GM18526 (cell line): ENCODE data around the gene SMARCD3.

Experiments
- POLR2A ChIP-seq: IDR thresholded peaks from 3 replicates; pipeline ENCODE4 v1.6.1; 2011; ENCODE audit not compliant: insufficient read length; ENCODE audit errors: extremely low read depth

Gene SMARCD3

DNA sequence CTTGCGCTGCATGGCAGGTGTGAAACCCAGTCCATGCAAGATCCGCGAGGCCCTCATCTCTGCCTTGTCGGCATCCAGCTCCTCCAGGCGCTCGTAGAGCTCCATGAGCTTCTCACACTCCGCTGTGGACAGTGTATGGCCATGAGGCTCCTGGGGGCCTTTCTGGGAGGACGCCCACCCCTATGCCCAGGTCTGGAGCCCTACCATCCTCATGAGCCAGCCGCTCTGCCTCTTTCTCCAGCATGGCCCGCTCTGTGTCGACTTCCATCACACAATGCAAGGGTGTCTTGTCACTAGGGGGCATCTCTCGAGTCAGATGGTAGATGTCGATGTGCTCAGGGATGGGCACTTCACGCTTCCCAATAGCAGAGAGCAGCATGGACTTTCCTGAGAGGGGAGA, 24.8 kb downstream of the SMARCD3 start:
- TF ChIP-seq POLR2A, result no peak

- TF ChIP-seq POLR2A, result no peak
These were observed 30.3 kb downstream of the SMARCD3 start for GRCh38 chr7:151218170-151218569.

GRCh38 chr7:151215396-151215795, 33.1 kb downstream of the SMARCD3 start:
- TF ChIP-seq POLR2A, result no peak

- TF ChIP-seq POLR2A, result no peak
These were observed 34.7 kb downstream of the SMARCD3 start for GRCh38 chr7:151213826-151214225.

DNA sequence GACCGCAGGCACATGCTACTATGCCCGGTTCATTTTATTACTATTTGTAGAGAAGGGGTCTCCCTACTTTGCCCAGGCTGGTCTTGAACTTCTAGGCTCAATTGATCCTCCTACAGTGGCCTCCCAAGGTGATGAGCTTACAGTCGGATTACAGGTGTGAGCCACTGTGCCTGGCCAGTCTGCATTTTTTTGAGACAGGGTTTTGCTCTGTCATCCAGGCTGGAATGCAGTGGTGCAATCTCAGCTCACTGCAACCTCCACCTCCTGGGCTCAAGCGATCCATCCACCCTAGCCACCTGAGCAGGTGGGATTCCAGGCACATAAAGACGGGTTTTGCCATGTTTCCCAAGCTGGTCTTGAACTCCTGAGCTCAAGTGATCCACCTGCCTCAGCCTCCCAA, 35.9 kb downstream of the SMARCD3 start:
- no peak for TF ChIP-seq POLR2A

- TF ChIP-seq POLR2A, result no peak
These were observed 37.2 kb downstream of the SMARCD3 start for GRCh38 chr7:151211155-151211772.

GRCh38 chr7:151210087-151210854, 38.2 kb downstream of the SMARCD3 start, which contains the start of gene H2BK1:
H2BK1 (minus strand) TSS chr7:151210488; CDS start chr7:151210318, 170 bp downstream.
- no peak for TF ChIP-seq POLR2A

GRCh38 chr7:151209588-151209987, 38.9 kb downstream of the SMARCD3 start:
- no peak for TF ChIP-seq POLR2A

- TF ChIP-seq POLR2A, result no peak
These were observed 40.1 kb downstream of the SMARCD3 start for GRCh38 chr7:151208253-151208862.

- no peak for TF ChIP-seq POLR2A
These were observed 40.7 kb downstream of the SMARCD3 start for GRCh38 chr7:151207804-151208203.

DNA sequence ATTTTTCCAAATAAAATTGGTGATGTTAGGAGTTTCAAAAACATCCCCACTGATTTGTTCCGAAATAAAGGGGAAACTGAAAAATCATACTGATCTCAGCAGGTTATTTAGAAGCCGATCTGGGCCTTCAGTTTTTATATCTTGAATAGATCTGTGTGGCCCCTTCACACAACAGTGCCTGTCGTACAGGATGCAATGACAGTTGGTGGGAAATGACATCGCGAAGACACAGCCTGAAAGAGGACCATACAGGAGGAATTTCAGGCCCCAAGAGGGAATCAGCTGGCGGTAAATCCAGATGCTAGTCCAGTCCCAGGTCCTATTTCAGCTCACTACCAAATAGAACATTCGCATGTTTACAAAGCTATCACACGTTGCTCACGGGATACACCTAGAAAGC, 41.2 kb downstream of the SMARCD3 start:
- TF ChIP-seq POLR2A, result no peak

- no peak for TF ChIP-seq POLR2A
These were observed 41.6 kb downstream of the SMARCD3 start for GRCh38 chr7:151206914-151207313.

DNA sequence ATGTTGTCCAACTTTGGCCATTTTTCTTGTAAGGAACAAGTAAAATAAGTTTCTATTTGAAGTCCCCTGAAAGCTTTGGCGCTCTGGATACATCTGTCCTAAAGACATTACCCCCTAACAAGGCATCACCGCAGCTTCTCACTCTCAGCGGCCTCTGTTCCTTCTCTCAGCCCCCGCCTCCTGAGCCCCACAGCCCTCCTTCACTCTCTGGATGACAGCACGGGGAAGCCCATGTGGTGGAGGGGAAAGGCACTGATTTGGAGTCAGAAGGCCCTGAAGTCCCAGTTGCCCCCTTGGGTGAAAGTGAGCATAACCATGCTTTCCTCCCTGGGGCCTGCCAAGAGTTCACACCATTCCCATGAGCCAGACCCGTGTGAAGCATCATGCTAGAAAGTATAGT, 42.8 kb downstream of the SMARCD3 start:
- TF ChIP-seq POLR2A, result no peak

DNA sequence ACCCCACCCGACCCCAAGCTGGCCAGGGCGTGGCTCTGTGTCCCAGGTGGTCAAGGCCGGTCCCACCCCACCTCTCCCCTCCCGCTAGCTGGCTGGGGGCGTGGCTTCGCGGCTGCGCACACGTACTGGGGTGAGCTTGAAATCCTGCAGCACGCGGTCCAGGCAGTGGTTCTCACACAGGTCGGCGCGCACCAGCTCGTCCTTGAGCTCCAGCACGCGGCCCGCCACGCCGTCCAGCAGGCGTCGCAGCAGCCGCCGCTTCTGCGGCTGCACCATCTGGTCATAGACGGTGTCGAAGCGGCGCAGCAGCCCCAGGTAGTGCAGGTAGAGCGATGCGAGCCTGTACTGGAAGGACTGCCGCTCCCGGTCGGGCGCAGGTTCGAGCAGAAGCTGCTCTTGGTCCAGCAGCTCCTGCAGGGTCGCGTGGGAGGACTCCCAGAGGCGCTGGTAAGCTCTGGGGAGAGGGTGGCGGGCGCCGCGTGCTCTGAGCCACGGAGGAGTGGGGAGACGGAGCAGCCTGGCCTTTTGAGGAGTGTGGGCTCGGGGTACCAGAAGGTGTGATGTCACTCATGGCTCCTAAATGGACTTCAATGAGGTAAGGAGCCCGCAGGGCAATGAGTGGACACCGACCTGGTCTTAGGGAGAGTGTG, 44.0 kb downstream of the SMARCD3 start:
- no peak for TF ChIP-seq POLR2A

DNA sequence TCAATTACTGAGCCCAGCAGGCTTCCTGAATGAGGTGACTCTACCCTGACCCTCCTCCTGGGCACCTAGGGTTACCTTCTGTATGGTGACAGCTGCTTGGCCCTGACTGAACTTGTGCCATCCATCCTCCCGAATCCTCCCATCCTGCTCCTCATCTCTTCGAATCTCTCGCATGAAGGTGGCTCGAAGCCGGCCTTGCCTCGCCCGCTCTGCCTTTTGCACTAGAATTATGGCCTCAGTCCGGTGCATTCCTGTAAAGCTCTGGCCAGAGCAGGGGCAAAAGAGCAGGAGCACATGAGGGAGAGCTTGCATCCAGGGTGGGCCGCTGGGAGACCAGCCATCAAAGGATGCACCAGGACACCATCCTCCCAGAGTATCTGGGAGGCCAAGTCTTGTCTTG, 45.7 kb downstream of the SMARCD3 start:
- TF ChIP-seq POLR2A, result no peak

GRCh38 chr7:151201751-151202150, 46.7 kb downstream of the SMARCD3 start:
- TF ChIP-seq POLR2A, result no peak
